Measurements from ENCODE around the gene ECT2. TPM values are rescaled to one million over a fixed set of nuclear protein-coding genes. Genes with fewer than 3 reads are reported as not detected.

Gene ECT2
- total RNA-seq, 4 donors from 2014 or later = 3.7 to 6.8 (median 5.8) TPM

- no peak for ATAC-seq
- TF ChIP-seq EP300 (IDR thresholded peaks at IDR 0.05) = no peak
- WGBS, 2 donors (ENCODE audit: low coverage in 1 of 2) = 90 to 100% methylated on average over 1 of the region's 1 CpG
- Histone ChIP-seq H3K4me3 (no peak overlapping the region), H3K36me3 (peaks cover 0 to 3% of the 10 kb centered on the region in 2 donors), H3K27ac (no peak overlapping the region), H3K4me1 (no peaks in the 10 kb centered on the region), H3K9me3 (no peaks in the 10 kb centered on the region), H3K27me3 (no peaks in the 10 kb centered on the region)
Observed at GRCh38 chr3:172799246-172799645, 48.7 kb downstream of the ECT2 start.

- Histone ChIP-seq H3K27me3 (no peaks in the 10 kb centered on the region), H3K4me3 (no peak overlapping the region), H3K9me3 (no peaks in the 10 kb centered on the region), H3K27ac (no peak overlapping the region), H3K36me3 (peaks cover 0 to 3% of the 10 kb centered on the region in 2 donors), H3K4me1 (no peaks in the 10 kb centered on the region)
- TF ChIP-seq POLR2AphosphoS5 (IDR thresholded peaks at IDR 0.05) = no peak
- 93 to 95% methylated on average over 2 of the region's 2 CpGs for WGBS, 2 donors (ENCODE audit: low coverage in 1 of 2)
- no peak for ATAC-seq
Observed at GRCh38 chr3:172800156-172800555, 49.6 kb downstream of the ECT2 start.

GRCh38 chr3:172803489-172803888 lies 53.0 kb downstream of the ECT2 start:
- Histone ChIP-seq H3K4me3 (no peak overlapping the region), H3K9me3 (no peaks in the 10 kb centered on the region), H3K27ac (no peak overlapping the region), H3K4me1 (no peaks in the 10 kb centered on the region), H3K27me3 (no peaks in the 10 kb centered on the region), H3K36me3 (peaks cover 0 to 13% of the 10 kb centered on the region in 2 donors)
- TF ChIP-seq POLR2AphosphoS5 (IDR thresholded peaks at IDR 0.05) = no peak
- TF ChIP-seq CTCF (IDR thresholded peaks at IDR 0.05) = no peak
- no peak for TF ChIP-seq EP300 (IDR thresholded peaks at IDR 0.05)
- no peak for TF ChIP-seq POLR2A (IDR thresholded peaks at IDR 0.05)
- 56 to 89% methylated on average over 1 to 3 of the region's 3 CpGs for WGBS, 2 donors (ENCODE audit: low coverage in 1 of 2)
- no peak for ATAC-seq

GRCh38 chr3:172804323-172804722 lies 53.8 kb downstream of the ECT2 start:
- no peaks in the 10 kb centered on the region for H3K27me3 ChIP-seq
- ATAC-seq = no peak
- H3K36me3 ChIP-seq = peaks cover 0 to 13% of the 10 kb centered on the region in 2 donors
- TF ChIP-seq POLR2AphosphoS5 (IDR thresholded peaks at IDR 0.05) = no peak
- TF ChIP-seq POLR2A (IDR thresholded peaks at IDR 0.05) = no peak
- TF ChIP-seq CTCF (IDR thresholded peaks at IDR 0.05) = no peak
- no peak for TF ChIP-seq EP300 (IDR thresholded peaks at IDR 0.05)
- no peaks in the 10 kb centered on the region for H3K9me3 ChIP-seq
- no peaks in the 10 kb centered on the region for H3K4me1 ChIP-seq
- no peak overlapping the region for H3K27ac ChIP-seq
- no peak overlapping the region for H3K4me3 ChIP-seq
- WGBS, 2 donors (ENCODE audit: low coverage in 1 of 2) = 93 to 100% methylated on average over 1 of the region's 1 CpG

GRCh38 chr3:172808969-172809546 lies 58.5 kb downstream of the ECT2 start:
- TF ChIP-seq EP300 (IDR thresholded peaks at IDR 0.05) = no peak
- no peak for TF ChIP-seq POLR2A (IDR thresholded peaks at IDR 0.05)
- TF ChIP-seq CTCF (IDR thresholded peaks at IDR 0.05) = peak in 2 of 4 experiments; percentile 6 to 36
- no peak for TF ChIP-seq POLR2AphosphoS5 (IDR thresholded peaks at IDR 0.05)
- Histone ChIP-seq H3K27ac (no peak overlapping the region), H3K9me3 (no peaks in the 10 kb centered on the region), H3K27me3 (no peaks in the 10 kb centered on the region), H3K4me3 (no peak overlapping the region), H3K36me3 (peaks cover 0 to 10% of the 10 kb centered on the region in 2 donors), H3K4me1 (no peaks in the 10 kb centered on the region)
- 16 to 60% methylated on average over 4 of the region's 4 CpGs for WGBS, 2 donors (ENCODE audit: low coverage in 1 of 2)
- no peak for ATAC-seq

GRCh38 chr3:172811099-172811498 lies 60.6 kb downstream of the ECT2 start:
- 94 to 97% methylated on average over 4 of the region's 4 CpGs for WGBS, 2 donors (ENCODE audit: low coverage in 1 of 2)
- no peak for TF ChIP-seq CTCF (IDR thresholded peaks at IDR 0.05)
- no peaks in the 10 kb centered on the region for H3K27me3 ChIP-seq
- peaks cover 0 to 7% of the 10 kb centered on the region in 2 donors for H3K36me3 ChIP-seq
- no peaks in the 10 kb centered on the region for H3K4me1 ChIP-seq
- ATAC-seq = no peak
- no peak overlapping the region for H3K4me3 ChIP-seq
- no peak overlapping the region for H3K27ac ChIP-seq
- H3K9me3 ChIP-seq = no peaks in the 10 kb centered on the region
